ENCODE measurements around the gene PRKCB. TPM values are rescaled to one million over a fixed set of nuclear protein-coding genes. Genes with fewer than 3 reads are reported as not detected.
"Not testable (repeated sequence)": the region's sequence is repeated elsewhere in the genome, so short reads cannot be mapped to it uniquely, and the experiment has no call there.

The PRKCB gene
- total RNA-seq, 1 experiment from 2014 or later: 0.89 TPM

- ChIA-PET CTCF (interaction anchor here (2.0 kb wide), 1 partner anchor 210 kb away, joined by 6 read pairs; no protein-coding TSS in a partner anchor), POLR2A (no interaction called here), RAD21 (ENCODE audit: low non-redundant PET in 1 of 2, low total read pairs in 2 of 2, uncharacterized antibody in 2 of 2, unreplicated experiment in 2 of 2) (no interaction called here)
- H3K9me3 ChIP-seq (ENCODE audit: control insufficient read depth in 1 of 2, insufficient read depth in 1 of 2, low read depth in 1 of 2, low read length in 2 of 2): no peaks in the 10 kb centered on the region
- H3K27ac ChIP-seq (ENCODE audit: low read depth, low read length): no peak overlapping the region
- H3K4me1 ChIP-seq (ENCODE audit: control insufficient read depth in 1 of 2, insufficient read depth in 2 of 2, low read length in 2 of 2): no peaks in the 10 kb centered on the region
- H3K4me3 ChIP-seq (replicated peaks in 1 of 2; ENCODE audit: low read depth in 1 of 2, low read length in 2 of 2): no peak overlapping the region
- DNase-seq (ENCODE audit: low read depth, low spot score) (no peak), ATAC-seq (peak; percentile 54; the same call in 1 of the 2 replicates)
- no peaks in the 10 kb centered on the region for H3K9me2 ChIP-seq (ENCODE audit: insufficient read depth)
- no peak overlapping the region for H2AFZ ChIP-seq (ENCODE audit: low read depth, low read length, poor library complexity, severe bottlenecking)
- H4K20me1 ChIP-seq (ENCODE audit: insufficient read depth): no peaks in the 10 kb centered on the region
- BruUV-seq (replicated peaks): no TSS peak
- no peaks in the 10 kb centered on the region for H3K79me2 ChIP-seq (ENCODE audit: insufficient read depth, low read length)
- H3K27me3 ChIP-seq (ENCODE audit: insufficient read depth, low read length): no peaks in the 10 kb centered on the region
- H3K36me3 ChIP-seq (ENCODE audit: control insufficient read depth in 1 of 2, insufficient read depth in 2 of 2, low read length in 2 of 2): no peaks in the 10 kb centered on the region
- intact Hi-C loops (cut with micrococcal nuclease): no loop called here
- no peak overlapping the region for H3K4me2 ChIP-seq (ENCODE audit: low read length)
- no peak overlapping the region for H3K9ac ChIP-seq (ENCODE audit: low read length)
- TF ChIP-seq EGR1 (IDR thresholded peaks at IDR 0.05; ENCODE audit: low read depth) (no peak), FOSL1 (IDR thresholded peaks at IDR 0.05; ENCODE audit: low read depth) (no peak), CTCF (IDR thresholded peaks at IDR 0.05 in 2 of 3, conservative IDR thresholded peaks at IDR 0.05 in 1 of 3; ENCODE audit: borderline replicate concordance in 1 of 3, insufficient read depth in 1 of 3, low read depth in 2 of 3, low read length in 2 of 3) (no peak), POLR2A (IDR thresholded peaks at IDR 0.05; ENCODE audit: borderline replicate concordance, extremely low read depth, insufficient read depth, insufficient read length) (no peak), MAX (IDR thresholded peaks at IDR 0.05) (no peak), REST (IDR thresholded peaks at IDR 0.05; ENCODE audit: low read depth) (no peak)
These were observed 178.3 kb downstream of the PRKCB start for GRCh38 chr16:24013864-24014645.

GRCh38 chr16:24014955-24015354 lies 179.2 kb downstream of the PRKCB start:
- H3K4me2 ChIP-seq (ENCODE audit: low read length); RAD21 ChIA-PET (ENCODE audit: low non-redundant PET in 1 of 2, low total read pairs in 2 of 2, uncharacterized antibody in 2 of 2, unreplicated experiment in 2 of 2); H4K20me1 ChIP-seq (ENCODE audit: insufficient read depth); ATAC-seq; H3K4me1 ChIP-seq (ENCODE audit: control insufficient read depth in 1 of 2, insufficient read depth in 2 of 2, low read length in 2 of 2); H3K36me3 ChIP-seq (ENCODE audit: control insufficient read depth in 1 of 2, insufficient read depth in 2 of 2, low read length in 2 of 2); DNase-seq (ENCODE audit: low read depth, low spot score); POLR2A ChIA-PET; H3K27me3 ChIP-seq (ENCODE audit: insufficient read depth, low read length); H3K9me3 ChIP-seq (ENCODE audit: control insufficient read depth in 1 of 2, insufficient read depth in 1 of 2, low read depth in 1 of 2, low read length in 2 of 2); H2AFZ ChIP-seq (ENCODE audit: low read depth, low read length, poor library complexity, severe bottlenecking); H3K9me2 ChIP-seq (ENCODE audit: insufficient read depth); H3K4me3 ChIP-seq (replicated peaks in 1 of 2; ENCODE audit: low read depth in 1 of 2, low read length in 2 of 2); H3K79me2 ChIP-seq (ENCODE audit: insufficient read depth, low read length); H3K27ac ChIP-seq (ENCODE audit: low read depth, low read length); BruUV-seq (replicated peaks); H3K9ac ChIP-seq (ENCODE audit: low read length): not testable (repeated sequence)
- CTCF ChIA-PET: interaction anchor here (2.0 kb wide), 1 partner anchor 211 kb away, joined by 6 read pairs; no protein-coding TSS in a partner anchor
- intact Hi-C loops (cut with micrococcal nuclease): loop anchor here (5.0 kb wide), 1 partner anchor 338 kb away; the partner anchor contains the start of gene PLK1

All from HCT116 (cell line).